Left lung (tissue), 10 donors: ENCODE results near the gene E2F7. TPM values are rescaled to one million over a fixed set of nuclear protein-coding genes. Genes with fewer than 3 reads are reported as not detected.

Experiments used
- ATAC-seq: fragments of 200-7000 bp; cut with Tn5 transposase; one replicate; pipeline ENCODE4 v1.9.1; 2020; ENCODE audit warnings: moderate library complexity
- DNase-seq, 4 donors: peaks; one replicate each; pipeline ENCODE4 v3.0.0-alpha.2; 2013 to 2020
- H3K27ac ChIP-seq, 2 donors: fragments of 200-600 bp; sonication (generic) in 1 of 2; one replicate each; pipeline versions ENCODE4 v1.5.0 to v1.8.0; 2020 to 2021
- H3K27me3 ChIP-seq, 2 donors: fragments of 200-600 bp; sonication (generic) in 1 of 2; one replicate each; pipeline versions ENCODE4 v1.5.0 to v1.8.0; 2020 to 2021
- H3K36me3 ChIP-seq, 2 donors: fragments of 200-600 bp; sonication (generic) in 1 of 2; one replicate each; pipeline versions ENCODE4 v1.5.0 to v1.8.0; 2020 to 2021
- H3K4me1 ChIP-seq, 2 donors: fragments of 200-600 bp; one replicate each; pipeline ENCODE4 v1.8.0; 2021
- H3K4me3 ChIP-seq, 2 donors: fragments of 200-600 bp; sonication (generic) in 1 of 2; one replicate each; pipeline versions ENCODE4 v1.5.0 to v1.8.0; 2020 to 2021; ENCODE audit warnings: mild to moderate bottlenecking in 1 of 2
- H3K9me3 ChIP-seq, 2 donors: fragments of 200-600 bp; sonication (generic) in 1 of 2; one replicate each; pipeline versions ENCODE4 v1.5.0 to v1.8.0; 2020 to 2021
- intact Hi-C, 2 donors: fragments of 100-400 bp; cut with DNase I; formaldehyde crosslinking; loops; one replicate each; pipeline versions ENCODE4 v1.11.2 to v1.14.2; 2022
- polyA plus RNA-seq, 6 donors: library from polyadenylated mRNA; unstranded; fragments of 120-200 nt; gene quantifications; one replicate each; pipeline ENCODE4 v1.2.1, GENCODE V29; 2013; ENCODE audit not compliant: insufficient read length in 6 of 6
- total RNA-seq, 2 donors: library from RNA; stranded (reverse); fragmentation: NEBNext Ultra II Directional; extraction: Animal tissue kit (Norgen Biotek cat#: 25700); gene quantifications; one replicate each; pipeline ENCODE4 v1.2.1, GENCODE V29; 2021
- TF ChIP-seq, protein P1 (sequence below), 2 donors: fragments of 200-600 bp; sonication (generic) in 1 of 2; IDR thresholded peaks; one replicate each; pipeline versions ENCODE4 v1.5.0 to v1.8.0; 2021; ENCODE audit warnings: antibody characterized with exemption in 2 of 2
- donor health status: DM: no; HTN: yes; CAD: no.
- donor health status: DM: no; HTN: no; CAD: no.

The E2F7 gene
- total and polyA plus RNA-seq, 8 donors: 1.7 to 10.9 (median 6.8) TPM

- TF ChIP-seq, protein P1, sequence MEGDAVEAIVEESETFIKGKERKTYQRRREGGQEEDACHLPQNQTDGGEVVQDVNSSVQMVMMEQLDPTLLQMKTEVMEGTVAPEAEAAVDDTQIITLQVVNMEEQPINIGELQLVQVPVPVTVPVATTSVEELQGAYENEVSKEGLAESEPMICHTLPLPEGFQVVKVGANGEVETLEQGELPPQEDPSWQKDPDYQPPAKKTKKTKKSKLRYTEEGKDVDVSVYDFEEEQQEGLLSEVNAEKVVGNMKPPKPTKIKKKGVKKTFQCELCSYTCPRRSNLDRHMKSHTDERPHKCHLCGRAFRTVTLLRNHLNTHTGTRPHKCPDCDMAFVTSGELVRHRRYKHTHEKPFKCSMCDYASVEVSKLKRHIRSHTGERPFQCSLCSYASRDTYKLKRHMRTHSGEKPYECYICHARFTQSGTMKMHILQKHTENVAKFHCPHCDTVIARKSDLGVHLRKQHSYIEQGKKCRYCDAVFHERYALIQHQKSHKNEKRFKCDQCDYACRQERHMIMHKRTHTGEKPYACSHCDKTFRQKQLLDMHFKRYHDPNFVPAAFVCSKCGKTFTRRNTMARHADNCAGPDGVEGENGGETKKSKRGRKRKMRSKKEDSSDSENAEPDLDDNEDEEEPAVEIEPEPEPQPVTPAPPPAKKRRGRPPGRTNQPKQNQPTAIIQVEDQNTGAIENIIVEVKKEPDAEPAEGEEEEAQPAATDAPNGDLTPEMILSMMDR (IDR thresholded peaks at IDR 0.05): no peak
- peaks cover 0 to 23% of the 10 kb centered on the region in 2 donors for H3K36me3 ChIP-seq
- no peak overlapping the region for H3K27ac ChIP-seq
- no peaks in the 10 kb centered on the region for H3K4me1 ChIP-seq
- H3K4me3 ChIP-seq: no peak overlapping the region
- H3K27me3 ChIP-seq: no peaks in the 10 kb centered on the region
- ATAC-seq: no peak
- H3K9me3 ChIP-seq: no peaks in the 10 kb centered on the region
- intact Hi-C loops: no loop called here
- DNase-seq: no peak
Observed at GRCh38 chr12:77025782-77026314, 39.5 kb downstream of the E2F7 start.

DNA sequence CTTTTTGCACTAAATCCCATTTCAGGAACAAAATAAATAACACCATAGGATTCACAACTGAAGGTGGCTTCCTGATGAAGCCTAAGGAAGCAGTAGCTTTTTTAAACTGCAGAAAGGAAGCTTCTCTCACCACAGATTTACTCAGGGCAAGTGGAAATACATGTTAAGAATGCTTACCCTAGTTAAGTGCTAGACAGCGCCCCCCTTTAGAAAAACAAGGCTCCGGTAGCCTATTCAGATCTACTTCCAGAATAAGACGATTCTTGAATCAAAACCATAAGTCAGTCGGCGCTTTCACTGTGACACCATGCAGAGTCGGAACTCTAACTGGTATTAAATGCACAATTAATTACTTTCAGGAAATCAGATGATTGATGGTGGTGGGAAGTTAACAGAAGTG lies 41.9 kb downstream of the E2F7 start:
- Histone ChIP-seq H3K36me3 (peaks cover 0 to 7% of the 10 kb centered on the region in 2 donors), H3K4me1 (no peaks in the 10 kb centered on the region), H3K9me3 (no peaks in the 10 kb centered on the region), H3K27ac (no peak overlapping the region), H3K27me3 (no peaks in the 10 kb centered on the region), H3K4me3 (no peak overlapping the region)
- TF ChIP-seq, protein P1 (IDR thresholded peaks at IDR 0.05): no peak
- intact Hi-C loops: no loop called here
- no peak for ATAC-seq
- no peak for DNase-seq

GRCh38 chr12:77019920-77020319 lies 45.4 kb downstream of the E2F7 start:
- intact Hi-C loops: no loop called here
- Histone ChIP-seq H3K27me3 (no peaks in the 10 kb centered on the region), H3K4me1 (no peaks in the 10 kb centered on the region), H3K9me3 (no peaks in the 10 kb centered on the region), H3K27ac (no peak overlapping the region), H3K36me3 (peaks cover 0 to 6% of the 10 kb centered on the region in 2 donors), H3K4me3 (no peak overlapping the region)
- TF ChIP-seq, protein P1 (IDR thresholded peaks at IDR 0.05): no peak
- ATAC-seq (no peak), DNase-seq (no peak)

GRCh38 chr12:77016606-77017005 lies 48.8 kb downstream of the E2F7 start:
- no peak overlapping the region for H3K27ac ChIP-seq
- H3K36me3 ChIP-seq: no peaks in the 10 kb centered on the region
- intact Hi-C loops: no loop called here
- no peak for ATAC-seq
- H3K9me3 ChIP-seq: no peaks in the 10 kb centered on the region
- no peak for DNase-seq
- H3K4me3 ChIP-seq: no peak overlapping the region
- no peaks in the 10 kb centered on the region for H3K27me3 ChIP-seq
- TF ChIP-seq, protein P1 (IDR thresholded peaks at IDR 0.05): no peak
- H3K4me1 ChIP-seq: no peaks in the 10 kb centered on the region

- TF ChIP-seq, protein P1 (IDR thresholded peaks at IDR 0.05): no peak
- no peaks in the 10 kb centered on the region for H3K36me3 ChIP-seq
- intact Hi-C loops: loop anchor here in 1 of 2 donors (5.0 kb wide), 1 partner anchor 391 kb away; no protein-coding TSS in a partner anchor
- no peak overlapping the region for H3K4me3 ChIP-seq
- no peak overlapping the region for H3K27ac ChIP-seq
- no peaks in the 10 kb centered on the region for H3K4me1 ChIP-seq
- ATAC-seq (no peak), DNase-seq (no peak)
- no peaks in the 10 kb centered on the region for H3K9me3 ChIP-seq
- no peaks in the 10 kb centered on the region for H3K27me3 ChIP-seq
Observed at GRCh38 chr12:77013091-77013490, 52.3 kb downstream of the E2F7 start.
